Upper lobe of right lung (tissue), 1 donor: ENCODE measurements around the gene GTF2H3. TPM values are rescaled to one million over a fixed set of nuclear protein-coding genes. Genes with fewer than 3 reads are reported as not detected.

Experiments used
- ATAC-seq: fragments of 200-7000 bp; cut with Tn5 transposase; one replicate; pipeline ENCODE4 v1.9.1; 2020; ENCODE audit warnings: mild to moderate bottlenecking, moderate library complexity
- DNase-seq: peaks from one replicate; pipeline ENCODE4 v3.0.0-alpha.2; 2020
- H3K27ac ChIP-seq: fragments of 200-600 bp; one replicate; pipeline ENCODE4 v1.8.0; 2022
- H3K27me3 ChIP-seq: fragments of 200-600 bp; one replicate; pipeline ENCODE4 v1.8.0; 2022; ENCODE audit warnings: mild to moderate bottlenecking
- H3K36me3 ChIP-seq: fragments of 200-600 bp; one replicate; pipeline ENCODE4 v1.8.0; 2022
- H3K4me1 ChIP-seq: fragments of 200-600 bp; one replicate; pipeline ENCODE4 v1.8.0; 2022
- H3K4me3 ChIP-seq: fragments of 200-600 bp; one replicate; pipeline ENCODE4 v1.8.0; 2022; ENCODE audit warnings: mild to moderate bottlenecking
- H3K9me3 ChIP-seq: fragments of 200-600 bp; one replicate; pipeline ENCODE4 v1.8.0; 2022
- CTCF ChIP-seq: fragments of 200-600 bp; IDR thresholded peaks from one replicate; pipeline ENCODE4 v1.8.0; 2022; ENCODE audit warnings: antibody characterized with exemption
- intact Hi-C: fragments of 100-400 bp; cut with DNase I; formaldehyde crosslinking; loops from one replicate; pipeline ENCODE4 v1.11.0; 2022
- total RNA-seq: library from RNA; stranded (reverse); fragmentation: NEBNext Ultra II Directional; extraction: Animal tissue kit (Norgen Biotek cat#: 25700); gene quantifications from one replicate; pipeline ENCODE4 v1.2.1, GENCODE V29; 2021
- donor health status: DM: no; HTN: yes; CAD: no; lungs with severe emphysema.

GTF2H3 gene
- total RNA-seq, 1 donor from 2014 or later: 21.8 TPM

GRCh38 chr12:123621619-123622530 is 11.8 kb upstream of the GTF2H3 start:
- TF ChIP-seq CTCF: no peak
- ATAC-seq: no peak
- peaks cover 95% of the 10 kb centered on the region for H3K36me3 ChIP-seq

GRCh38 chr12:123634142-123634561 is 523 bp downstream of the GTF2H3 start:
- no peak for ATAC-seq
- Histone ChIP-seq H3K36me3 (peaks cover 28% of the 10 kb centered on the region), H3K27me3 (no peaks in the 10 kb centered on the region), H3K27ac (peak overlapping the region; percentile 84), H3K9me3 (no peaks in the 10 kb centered on the region), H3K4me3 (peak overlapping the region; percentile 75), H3K4me1 (peaks cover 9% of the 10 kb centered on the region)
- DNase-seq: no peak
- TF ChIP-seq CTCF: no peak
- intact Hi-C loops: no loop called here

More at GRCh38 chr12:123621619-123622530, 11.8 kb upstream of the GTF2H3 start:
- Histone ChIP-seq H3K27ac (no peak overlapping the region), H3K4me1 (no peaks in the 10 kb centered on the region), H3K4me3 (no peak overlapping the region), H3K27me3 (no peaks in the 10 kb centered on the region), H3K9me3 (no peaks in the 10 kb centered on the region)
- intact Hi-C loops: no loop called here
- no peak for DNase-seq

- Histone ChIP-seq H3K4me3 (no peak overlapping the region), H3K27ac (peak overlapping the region; percentile 24), H3K36me3 (peaks cover 65% of the 10 kb centered on the region), H3K9me3 (no peaks in the 10 kb centered on the region), H3K27me3 (no peaks in the 10 kb centered on the region), H3K4me1 (peaks cover 3% of the 10 kb centered on the region)
- peak; percentile 31 for ATAC-seq
- intact Hi-C loops: no loop called here
- no peak for DNase-seq
- no peak for TF ChIP-seq CTCF
Observed at GRCh38 chr12:123643911-123644310, 10.3 kb downstream of the GTF2H3 start.

GRCh38 chr12:123645380-123645779 is 11.8 kb downstream of the GTF2H3 start:
- Histone ChIP-seq H3K4me3 (no peak overlapping the region), H3K36me3 (peaks cover 66% of the 10 kb centered on the region), H3K27ac (no peak overlapping the region), H3K27me3 (no peaks in the 10 kb centered on the region), H3K9me3 (no peaks in the 10 kb centered on the region), H3K4me1 (peaks cover 3% of the 10 kb centered on the region)
- no peak for TF ChIP-seq CTCF
- ATAC-seq: no peak
- no peak for DNase-seq
- intact Hi-C loops: no loop called here

GRCh38 chr12:123645878-123646277 is 12.2 kb downstream of the GTF2H3 start:
- intact Hi-C loops: no loop called here
- TF ChIP-seq CTCF: no peak
- H3K4me3 ChIP-seq: no peak overlapping the region
- no peaks in the 10 kb centered on the region for H3K9me3 ChIP-seq
- DNase-seq: no peak
- no peaks in the 10 kb centered on the region for H3K27me3 ChIP-seq
- no peak for ATAC-seq
- H3K36me3 ChIP-seq: peaks cover 66% of the 10 kb centered on the region
- no peak overlapping the region for H3K27ac ChIP-seq
- peaks cover 3% of the 10 kb centered on the region for H3K4me1 ChIP-seq
